HK-2 (cell line): Measurements from ENCODE around the gene LARGE1.
"Not testable (repeated sequence)": the region's sequence is repeated elsewhere in the genome, so short reads cannot be mapped to it uniquely, and the experiment has no call there.

Experiments
- DNase-seq: peaks from one replicate; pipeline ENCODE4 v3.0.0-alpha.2; 2018; ENCODE audit not compliant: unreplicated experiment

The LARGE1 gene

GRCh38 chr22:33884829-33885228 is 35.4 kb downstream of the LARGE1 start:
- no peak for DNase-seq

GRCh38 chr22:33883961-33884808 is 36.1 kb downstream of the LARGE1 start:
- DNase-seq, result peak; percentile 17

DNA sequence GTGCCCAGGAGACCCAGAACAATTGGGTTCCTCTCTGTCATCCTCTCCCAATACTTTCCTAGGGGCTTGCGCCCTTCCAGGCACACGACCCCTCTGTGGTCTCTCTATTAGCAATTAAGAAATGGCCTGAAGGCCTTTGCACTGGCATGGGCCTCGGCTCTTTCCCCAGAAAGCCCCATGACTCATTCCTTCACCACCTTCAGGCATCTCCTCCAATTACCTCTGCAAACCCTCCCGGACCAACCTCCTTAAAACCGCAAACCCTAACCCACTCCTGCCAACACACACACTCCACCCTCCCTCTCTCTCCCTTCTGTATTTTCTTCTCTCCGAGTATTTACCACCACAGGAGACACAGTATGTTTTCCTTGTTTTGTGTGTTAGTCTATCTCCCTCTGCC is 36.7 kb downstream of the LARGE1 start:
- DNase-seq, result peak; percentile 22

- no peak for DNase-seq
Measured at GRCh38 chr22:33882991-33883390, 37.3 kb downstream of the LARGE1 start.

GRCh38 chr22:33880986-33881385 is 39.3 kb downstream of the LARGE1 start:
- no peak for DNase-seq

DNA sequence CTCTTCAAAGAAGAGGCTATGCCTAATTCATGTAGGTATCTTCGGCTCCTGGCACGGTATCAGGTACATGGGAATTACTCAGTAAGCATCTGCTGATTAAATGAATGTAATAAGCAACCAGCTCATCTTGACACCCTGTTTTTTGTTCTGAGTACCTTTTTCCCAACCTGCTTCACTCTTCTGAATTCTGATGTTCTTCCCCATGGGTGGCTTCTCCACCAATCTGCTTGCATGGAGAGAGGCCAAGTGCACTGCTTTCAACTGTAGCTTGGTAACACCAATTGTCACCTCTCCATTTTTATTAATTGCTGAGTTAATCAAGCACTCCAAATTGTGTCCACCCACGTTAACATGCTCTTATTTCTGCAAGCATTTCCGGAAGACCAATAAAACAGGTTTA is 40.5 kb downstream of the LARGE1 start:
- DNase-seq, result no peak

DNA sequence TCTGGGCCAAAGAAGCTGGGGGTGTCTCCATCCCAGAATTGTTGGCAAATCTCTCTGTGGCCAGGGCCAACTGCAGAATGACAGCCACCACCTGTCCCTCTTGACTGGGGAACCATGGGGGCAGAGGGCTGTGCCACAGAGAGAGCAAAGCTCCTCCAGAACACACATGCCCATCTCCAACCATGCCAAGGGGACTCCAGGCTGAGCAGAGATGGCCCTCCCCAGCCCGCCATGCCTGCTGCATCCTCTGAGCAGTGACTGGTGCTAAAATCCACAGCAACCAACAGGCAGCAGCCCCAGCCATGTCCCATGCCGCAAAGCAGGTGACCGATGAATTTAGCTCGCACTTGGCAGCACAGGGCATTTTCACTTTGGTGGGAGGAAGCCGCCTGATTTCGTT is 45.0 kb downstream of the LARGE1 start:
- DNase-seq, result no peak

DNA sequence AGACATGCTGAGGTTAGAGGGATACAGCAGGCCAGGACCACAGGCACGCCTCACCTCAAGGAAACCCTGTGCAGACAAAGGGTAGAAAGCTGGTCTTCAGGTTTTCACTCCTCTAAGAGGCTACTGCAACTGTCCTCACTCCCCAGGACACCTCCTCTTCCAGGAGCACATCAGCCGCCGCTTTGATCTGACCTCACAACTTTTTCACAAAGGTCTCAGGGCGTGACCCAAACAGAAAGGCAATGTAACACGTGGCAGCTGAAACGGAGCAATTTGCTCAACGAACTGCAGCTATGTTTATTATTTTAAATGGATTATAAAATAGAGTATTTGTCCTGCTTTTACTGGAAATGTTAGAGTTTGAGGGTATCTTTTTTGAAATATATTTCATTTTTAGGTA is 46.1 kb downstream of the LARGE1 start:
- no peak for DNase-seq

GRCh38 chr22:33873666-33874065 is 46.6 kb downstream of the LARGE1 start:
- DNase-seq, result no peak

GRCh38 chr22:33873186-33873585 is 47.1 kb downstream of the LARGE1 start:
- no peak for DNase-seq

- DNase-seq, result no peak
Measured at GRCh38 chr22:33871935-33872334, 48.3 kb downstream of the LARGE1 start.

GRCh38 chr22:33869946-33870345 is 50.3 kb downstream of the LARGE1 start:
- no peak for DNase-seq

- no peak for DNase-seq
Measured at GRCh38 chr22:33867971-33868370, 52.3 kb downstream of the LARGE1 start.

- DNase-seq, result no peak
Measured at GRCh38 chr22:33867118-33867866, 53.0 kb downstream of the LARGE1 start.

DNA sequence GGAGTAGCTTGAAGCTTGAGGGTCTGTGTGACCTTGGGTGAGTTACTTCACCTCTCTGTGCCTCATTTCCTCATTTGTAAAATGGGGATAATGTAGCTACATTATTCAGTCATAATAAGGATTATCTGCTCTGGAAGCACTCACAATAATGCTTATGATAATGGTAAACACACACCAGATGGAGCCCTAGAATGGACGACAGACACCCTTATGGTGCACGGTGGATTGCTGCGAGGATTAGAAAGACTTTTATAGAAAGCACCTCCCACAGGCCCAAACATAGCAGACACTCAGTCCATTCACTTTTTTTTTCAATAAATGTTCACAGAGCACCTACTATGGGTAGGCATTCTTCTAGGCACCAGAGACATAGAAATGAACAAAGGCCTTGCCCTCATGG is 53.8 kb downstream of the LARGE1 start:
- DNase-seq, result no peak

DNA sequence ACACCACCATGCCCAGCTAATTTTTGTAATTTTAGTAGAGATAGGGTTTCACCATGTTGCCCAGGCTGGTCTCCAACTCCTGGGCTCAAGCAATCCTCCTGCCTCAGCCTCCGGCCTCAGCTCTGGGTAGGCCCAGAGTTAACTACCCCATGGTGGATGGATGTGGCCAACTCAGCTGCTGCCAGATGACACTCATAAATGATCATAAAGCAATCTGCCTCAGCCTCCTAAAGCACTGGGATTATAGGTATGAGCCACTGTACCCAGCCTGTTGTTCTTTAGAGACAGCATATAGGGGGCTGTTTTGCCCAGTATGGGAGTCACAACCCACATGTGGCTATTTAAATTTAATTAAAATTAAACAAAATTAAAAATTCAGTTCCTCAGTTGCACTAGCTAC is 54.3 kb downstream of the LARGE1 start:
- DNase-seq, result no peak

DNA sequence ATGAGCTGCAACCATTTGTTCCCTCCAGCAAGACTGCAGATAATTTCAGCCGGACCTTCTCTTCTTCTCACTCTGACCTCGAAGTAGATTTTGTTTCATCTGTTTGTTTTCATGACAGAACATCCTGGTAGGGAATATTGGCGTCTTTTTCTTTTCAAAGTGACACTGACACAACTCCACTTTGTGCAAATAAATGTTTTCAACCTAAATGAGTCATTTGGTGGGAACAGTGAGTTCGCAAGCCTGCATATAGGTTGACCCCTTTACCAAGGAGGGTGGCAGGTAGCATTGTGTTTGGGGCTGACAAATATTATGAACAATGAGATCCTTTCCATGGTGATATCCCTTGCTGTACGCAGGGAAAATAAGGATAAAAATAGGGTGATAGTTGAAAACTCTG is 55.0 kb downstream of the LARGE1 start:
- DNase-seq, result no peak

GRCh38 chr22:33864723-33865130 is 55.5 kb downstream of the LARGE1 start:
- no peak for DNase-seq

GRCh38 chr22:33861216-33861875 is 58.9 kb downstream of the LARGE1 start:
- no peak for DNase-seq

DNA sequence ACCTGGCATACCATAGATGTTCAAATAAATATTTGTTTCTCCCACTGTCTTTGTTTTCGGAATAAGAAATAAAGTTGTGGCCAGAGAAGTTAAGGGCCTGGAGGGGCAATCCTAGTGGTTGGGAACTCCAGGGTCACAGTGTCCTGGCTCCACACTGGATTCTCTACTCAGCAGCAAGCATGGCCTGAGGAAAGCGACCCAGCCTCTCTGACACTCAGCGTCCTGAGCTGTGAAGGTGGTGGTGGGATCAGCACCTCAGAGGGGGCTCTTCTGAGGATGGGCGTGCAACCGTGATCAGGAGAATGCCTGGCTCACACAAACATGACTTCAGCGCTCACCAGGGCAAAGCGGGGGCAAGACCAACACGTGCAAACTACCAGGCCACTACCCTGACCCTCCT is 59.9 kb downstream of the LARGE1 start:
- no peak for DNase-seq

DNA sequence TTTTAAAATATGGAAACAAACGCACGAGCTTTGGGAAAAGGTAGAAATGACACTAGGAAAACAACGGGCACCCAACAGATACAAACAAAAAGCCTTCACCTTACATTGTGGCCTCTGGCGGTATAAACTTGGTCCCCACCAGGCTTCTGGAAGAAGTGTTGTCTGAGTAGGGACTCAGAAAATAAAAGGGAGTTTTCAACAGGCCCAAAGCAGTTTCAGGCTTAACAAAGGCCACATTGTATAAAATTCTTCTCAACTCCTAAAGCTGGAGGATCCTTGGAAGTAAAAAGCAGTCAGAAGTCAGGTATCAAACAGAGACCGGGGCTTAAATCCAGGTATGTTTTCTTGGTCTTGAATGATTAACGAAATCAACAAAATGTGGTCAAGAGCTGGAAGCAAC is 61.0 kb downstream of the LARGE1 start:
- DNase-seq, result no peak

DNA sequence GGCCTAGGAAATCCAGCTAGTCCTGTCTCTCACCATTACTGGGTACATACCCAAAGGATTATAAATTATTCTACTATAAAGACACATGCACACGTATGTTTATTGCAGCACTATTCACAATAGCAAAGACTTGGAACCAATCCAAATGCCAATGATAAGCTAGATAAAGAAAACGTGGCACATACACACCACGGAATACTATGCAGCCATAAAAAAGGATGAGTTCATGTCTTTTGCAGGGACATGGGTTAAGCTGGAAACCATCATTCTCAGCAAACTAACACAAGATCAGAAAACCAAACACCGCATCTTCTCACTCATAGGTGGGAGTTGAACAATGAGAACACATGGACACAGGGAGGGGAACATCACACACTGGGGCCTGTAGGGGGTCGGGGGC is 61.6 kb downstream of the LARGE1 start:
- DNase-seq, result not testable (repeated sequence)

DNA sequence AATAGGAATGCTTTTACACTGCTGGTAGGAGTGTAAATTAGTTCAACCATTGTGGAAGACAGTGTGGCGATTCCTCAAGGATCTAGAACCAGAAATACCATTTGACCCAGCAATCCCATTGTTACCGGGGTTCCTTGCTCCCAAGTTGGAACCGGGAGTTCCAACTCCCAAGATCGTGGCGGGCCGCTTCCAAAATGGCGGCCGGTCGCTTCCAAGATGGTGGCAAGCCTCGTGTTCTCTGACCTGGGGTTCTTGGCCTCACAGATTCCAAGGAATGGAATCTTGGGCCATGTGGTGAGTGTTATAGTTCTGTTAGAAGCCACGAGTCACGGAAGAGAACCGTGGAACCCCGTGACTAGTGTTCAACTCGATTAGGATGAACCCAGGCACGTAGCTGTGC is 62.5 kb downstream of the LARGE1 start:
- not testable (repeated sequence) for DNase-seq
